IMR-90 (cell line): ENCODE measurements around the gene KIF3B.

Experiments
- BHLHE40 ChIP-seq: fragments of 150-350 bp; IDR thresholded peaks from 2 replicates; pipeline ENCODE4 v1.6.1; 2016; ENCODE audit warnings: mild to moderate bottlenecking, low read depth, low read length
- CEBPB ChIP-seq: IDR thresholded peaks from 2 replicates; pipeline ENCODE4 v1.6.1; 2012; ENCODE audit warnings: low read depth, low read length, improper control_type of control experiment
- FOS ChIP-seq: fragments of 150-350 bp; IDR thresholded peaks from 2 replicates; pipeline ENCODE4 v1.6.1; 2016; ENCODE audit warnings: low read depth, low read length
- MAFK ChIP-seq: IDR thresholded peaks from 2 replicates; pipeline ENCODE4 v1.6.1; 2012; ENCODE audit warnings: low read depth, low read length, improper control_type of control experiment
- MAZ ChIP-seq: IDR thresholded peaks from 2 replicates; pipeline ENCODE4 v1.6.1; 2012; ENCODE audit warnings: low read depth, mild to moderate bottlenecking, low read length, improper control_type of control experiment, moderate library complexity, borderline replicate concordance
- MXI1 ChIP-seq: IDR thresholded peaks from 2 replicates; pipeline ENCODE4 v1.6.1; 2012; ENCODE audit warnings: low read depth, mild to moderate bottlenecking, low read length, moderate library complexity, borderline replicate concordance
- NFE2L2 ChIP-seq: fragments of 150-350 bp; IDR thresholded peaks from 2 replicates; pipeline ENCODE4 v1.6.1; 2016; ENCODE audit warnings: low read depth, mild to moderate bottlenecking, low read length
- POLR2A ChIP-seq: IDR thresholded peaks from 2 replicates; pipeline ENCODE4 v1.6.1; 2012; ENCODE audit warnings: mild to moderate bottlenecking, low read depth, low read length
- RCOR1 ChIP-seq: IDR thresholded peaks from 2 replicates; pipeline ENCODE4 v1.6.1; 2012; ENCODE audit warnings: mild to moderate bottlenecking, low read length, improper control_type of control experiment; ENCODE audit not compliant: insufficient replicate concordance
- TF ChIP-seq, protein P1 (sequence below): conservative IDR thresholded peaks from 2 replicates; pipeline ENCODE4 v1.5.1; 2012; ENCODE audit warnings: mild to moderate bottlenecking, low read depth, low read length, improper control_type of control experiment
- TF ChIP-seq, protein P2 (sequence below): fragments of 150-350 bp; IDR thresholded peaks from 2 replicates; pipeline ENCODE4 v1.6.1; 2017; ENCODE audit warnings: mild to moderate bottlenecking, antibody characterized with exemption, low read length, low read depth

DNA sequence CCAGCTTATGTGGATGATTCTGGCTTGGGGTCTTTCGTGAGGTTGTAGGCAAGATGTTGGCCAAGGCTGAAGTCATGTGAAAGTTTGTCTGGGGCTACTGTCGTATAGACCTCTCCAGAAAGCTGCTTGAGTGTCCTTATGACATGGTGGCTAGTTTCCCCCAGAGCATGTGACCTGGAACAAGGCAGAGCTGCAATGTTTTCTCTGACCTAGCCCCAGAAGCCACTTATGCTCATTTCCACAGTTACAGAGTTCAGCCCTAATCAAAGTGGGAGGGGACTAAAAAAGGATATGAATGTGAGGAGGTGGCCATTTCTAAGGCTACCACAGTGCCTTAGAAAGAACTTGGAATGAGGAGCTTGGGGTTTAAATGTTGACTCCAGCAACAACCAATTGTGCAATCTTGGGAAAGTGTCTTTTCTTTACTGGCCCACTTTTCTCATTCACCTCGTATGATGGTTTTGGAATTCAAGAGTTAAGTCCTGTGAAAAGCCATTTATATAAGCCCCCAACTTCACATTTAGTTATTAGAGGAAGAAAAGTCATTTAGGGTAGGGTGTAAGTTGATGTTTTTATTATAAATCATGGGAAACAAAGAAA, 74.8 kb downstream of the KIF3B start:
- TF ChIP-seq, protein P1, sequence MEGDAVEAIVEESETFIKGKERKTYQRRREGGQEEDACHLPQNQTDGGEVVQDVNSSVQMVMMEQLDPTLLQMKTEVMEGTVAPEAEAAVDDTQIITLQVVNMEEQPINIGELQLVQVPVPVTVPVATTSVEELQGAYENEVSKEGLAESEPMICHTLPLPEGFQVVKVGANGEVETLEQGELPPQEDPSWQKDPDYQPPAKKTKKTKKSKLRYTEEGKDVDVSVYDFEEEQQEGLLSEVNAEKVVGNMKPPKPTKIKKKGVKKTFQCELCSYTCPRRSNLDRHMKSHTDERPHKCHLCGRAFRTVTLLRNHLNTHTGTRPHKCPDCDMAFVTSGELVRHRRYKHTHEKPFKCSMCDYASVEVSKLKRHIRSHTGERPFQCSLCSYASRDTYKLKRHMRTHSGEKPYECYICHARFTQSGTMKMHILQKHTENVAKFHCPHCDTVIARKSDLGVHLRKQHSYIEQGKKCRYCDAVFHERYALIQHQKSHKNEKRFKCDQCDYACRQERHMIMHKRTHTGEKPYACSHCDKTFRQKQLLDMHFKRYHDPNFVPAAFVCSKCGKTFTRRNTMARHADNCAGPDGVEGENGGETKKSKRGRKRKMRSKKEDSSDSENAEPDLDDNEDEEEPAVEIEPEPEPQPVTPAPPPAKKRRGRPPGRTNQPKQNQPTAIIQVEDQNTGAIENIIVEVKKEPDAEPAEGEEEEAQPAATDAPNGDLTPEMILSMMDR, result no peak
- TF ChIP-seq MXI1, result no peak
- TF ChIP-seq FOS, result no peak
- no peak for TF ChIP-seq BHLHE40
- TF ChIP-seq POLR2A, result no peak
- TF ChIP-seq MAFK, result no peak
- TF ChIP-seq CEBPB, result 0 out of 2 replicates have a peak, but pooled peaks have one; percentile 36
- TF ChIP-seq RCOR1, result no peak
- no peak for TF ChIP-seq NFE2L2
- TF ChIP-seq, protein P2, sequence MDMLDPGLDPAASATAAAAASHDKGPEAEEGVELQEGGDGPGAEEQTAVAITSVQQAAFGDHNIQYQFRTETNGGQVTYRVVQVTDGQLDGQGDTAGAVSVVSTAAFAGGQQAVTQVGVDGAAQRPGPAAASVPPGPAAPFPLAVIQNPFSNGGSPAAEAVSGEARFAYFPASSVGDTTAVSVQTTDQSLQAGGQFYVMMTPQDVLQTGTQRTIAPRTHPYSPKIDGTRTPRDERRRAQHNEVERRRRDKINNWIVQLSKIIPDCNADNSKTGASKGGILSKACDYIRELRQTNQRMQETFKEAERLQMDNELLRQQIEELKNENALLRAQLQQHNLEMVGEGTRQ, result no peak
- TF ChIP-seq MAZ, result no peak
